HepG2 (cell line): ENCODE results near the gene RNF13. TPM values are rescaled to one million over a fixed set of nuclear protein-coding genes. Genes with fewer than 3 reads are reported as not detected.
A peak's percentile ranks its signal among the peaks of the same experiment; 100 is the strongest.

Experiments
- BRF2 ChIP-seq: sonication (generic); formaldehyde crosslinking; IDR thresholded peaks from 2 replicates; pipeline ENCODE4 v1.8.1; 2022; ENCODE audit warnings: mild to moderate bottlenecking, missing genetic modification reagents
- CC2D1A ChIP-seq: sonication (generic); formaldehyde crosslinking; IDR thresholded peaks from 2 replicates; pipeline ENCODE4 v1.8.1; 2023; ENCODE audit warnings: mild to moderate bottlenecking, missing genetic modification reagents
- DPF2 ChIP-seq: sonication (generic); formaldehyde crosslinking; IDR thresholded peaks from 2 replicates; pipeline ENCODE4 v1.4.0; 2020; ENCODE audit warnings: mild to moderate bottlenecking, low read depth, missing genetic modification reagents, borderline replicate concordance
- FLYWCH1 ChIP-seq: sonication (generic); formaldehyde crosslinking; IDR thresholded peaks from 2 replicates; pipeline ENCODE4 v1.8.1; 2023; ENCODE audit warnings: mild to moderate bottlenecking, missing genetic modification reagents
- GZF1 ChIP-seq: sonication (generic); formaldehyde crosslinking; IDR thresholded peaks from 2 replicates; pipeline ENCODE4 v1.5.1; 2020; ENCODE audit warnings: mild to moderate bottlenecking, missing genetic modification reagents
- HNRNPUL1 ChIP-seq: fragments of 200-400 bp; formaldehyde crosslinking; IDR thresholded peaks from 2 replicates; pipeline ENCODE4 v1.6.1; 2017; ENCODE audit warnings: low read depth, mild to moderate bottlenecking, low read length, moderate library complexity
- JUNB ChIP-seq: sonication (generic); formaldehyde crosslinking; IDR thresholded peaks from 2 replicates; pipeline ENCODE4 v1.8.0; 2022; ENCODE audit warnings: missing genetic modification reagents, mild to moderate bottlenecking, borderline replicate concordance
- KDM4B ChIP-seq: sonication (generic); formaldehyde crosslinking; IDR thresholded peaks from 2 replicates; pipeline ENCODE4 v1.4.0; 2020; ENCODE audit warnings: missing genetic modification reagents
- ONECUT2 ChIP-seq: sonication (generic); formaldehyde crosslinking; IDR thresholded peaks from 2 replicates; pipeline ENCODE4 v1.4.0; 2020; ENCODE audit warnings: missing genetic modification reagents
- POLR2AphosphoS5 ChIP-seq: IDR thresholded peaks from 2 replicates; pipeline ENCODE4 v1.6.1; 2012; ENCODE audit warnings: low read depth, low read length
- REST ChIP-seq, 2 experiments: IDR thresholded peaks; 2 replicates each; pipeline ENCODE4 v1.6.1; 2011 to 2012; ENCODE audit warnings: low read length in 2 of 2, borderline replicate concordance in 1 of 2, low read depth in 1 of 2, mild to moderate bottlenecking in 1 of 2, moderate library complexity in 1 of 2
- SIX4 ChIP-seq: sonication (generic); formaldehyde crosslinking; IDR thresholded peaks from 2 replicates; pipeline ENCODE4 v1.4.0; 2020; ENCODE audit warnings: missing genetic modification reagents
- SMAD9 ChIP-seq: sonication (generic); formaldehyde crosslinking; IDR thresholded peaks from 2 replicates; pipeline ENCODE4 v1.5.1; 2020; ENCODE audit warnings: mild to moderate bottlenecking, missing genetic modification reagents
- SMARCE1 ChIP-seq: fragments of 450-650 bp; IDR thresholded peaks from 2 replicates; pipeline ENCODE4 v1.6.1; 2017; ENCODE audit warnings: borderline replicate concordance
- TBP ChIP-seq: sonication (generic); formaldehyde crosslinking; IDR thresholded peaks from 2 replicates; pipeline ENCODE4 v1.5.0; 2020; ENCODE audit warnings: missing genetic modification reagents
- TBX2 ChIP-seq: sonication (generic); formaldehyde crosslinking; IDR thresholded peaks from 2 replicates; pipeline ENCODE4 v1.5.0; 2020; ENCODE audit warnings: missing genetic modification reagents, mild to moderate bottlenecking, borderline replicate concordance
- ZBTB1 ChIP-seq: sonication (generic); formaldehyde crosslinking; IDR thresholded peaks from 2 replicates; pipeline ENCODE4 v1.4.0; 2020; ENCODE audit warnings: missing genetic modification reagents, borderline replicate concordance
- ZBTB42 ChIP-seq: sonication (generic); formaldehyde crosslinking; IDR thresholded peaks from 2 replicates; pipeline ENCODE4 v1.5.0; 2020; ENCODE audit warnings: mild to moderate bottlenecking, missing genetic modification reagents
- ZBTB7A ChIP-seq: sonication (generic); formaldehyde crosslinking; IDR thresholded peaks from 2 replicates; pipeline ENCODE4 v1.8.0; 2022; ENCODE audit warnings: mild to moderate bottlenecking, missing genetic modification reagents
- ZNF292 ChIP-seq: sonication (generic); formaldehyde crosslinking; IDR thresholded peaks from 2 replicates; pipeline ENCODE4 v1.8.1; 2022; ENCODE audit warnings: mild to moderate bottlenecking, low read depth, missing genetic modification reagents, borderline replicate concordance
- ZNF510 ChIP-seq: sonication (generic); formaldehyde crosslinking; IDR thresholded peaks from 2 replicates; pipeline ENCODE4 v1.4.0; 2020; ENCODE audit warnings: low read depth, mild to moderate bottlenecking, missing genetic modification reagents
- ZNF780A ChIP-seq: sonication (generic); formaldehyde crosslinking; IDR thresholded peaks from 2 replicates; pipeline ENCODE4 v1.8.0; 2022; ENCODE audit warnings: mild to moderate bottlenecking, missing genetic modification reagents, moderate library complexity
- ZNF781 ChIP-seq: sonication (generic); formaldehyde crosslinking; IDR thresholded peaks from 2 replicates; pipeline ENCODE4 v1.5.1; 2020; ENCODE audit warnings: borderline replicate concordance, mild to moderate bottlenecking, missing genetic modification reagents; ENCODE audit errors: not compliant biosample characterization
- ZSCAN21 ChIP-seq: sonication (generic); formaldehyde crosslinking; IDR thresholded peaks from 2 replicates; pipeline ENCODE4 v1.8.0; 2022; ENCODE audit warnings: mild to moderate bottlenecking, missing genetic modification reagents, moderate library complexity, borderline replicate concordance
- polyA plus RNA-seq, 8 experiments: library from polyadenylated mRNA; depleted of rRNA in 3 of 8; stranded (reverse) in 7 of 8; unstranded in 1 of 8; fragments of >200 nt; fragmentation: Illumina TruSeq in 4 of 8; extraction: Trizol in 4 of 8; gene quantifications; 2 replicates each; pipeline versions ENCODE4 v1.2.1 to v1.2.3, GENCODE V29; 2011 to 2016; ENCODE audit warnings: low read depth in 4 of 8, missing spikeins in 1 of 8, mixed read lengths in 1 of 8; ENCODE audit not compliant: insufficient read depth in 1 of 8
- total RNA-seq, 5 experiments: library from RNA; depleted of rRNA; stranded (reverse); fragments of >200 nt; fragmentation: Illumina TruSeq; extraction: Trizol; gene quantifications; 2 replicates each; pipeline ENCODE4 v1.2.3, GENCODE V29; 2016; ENCODE audit warnings: low read depth in 1 of 5
- TF ChIP-seq, protein P1 (sequence below): sonication (generic); formaldehyde crosslinking; IDR thresholded peaks from 2 replicates; pipeline ENCODE4 v1.5.0; 2020; ENCODE audit warnings: missing genetic modification reagents

RNF13 gene
- total and polyA plus RNA-seq, 2 of the 13 experiments (the other 11 are each of a cell fraction or from before 2014, with no cell fraction given), result 39.8 to 46.0 TPM

GRCh38 chr3:149970716-149971402, 157.8 kb downstream of the RNF13 start, which contains the start of gene PFN2 (continued):
- TF ChIP-seq, protein P1, sequence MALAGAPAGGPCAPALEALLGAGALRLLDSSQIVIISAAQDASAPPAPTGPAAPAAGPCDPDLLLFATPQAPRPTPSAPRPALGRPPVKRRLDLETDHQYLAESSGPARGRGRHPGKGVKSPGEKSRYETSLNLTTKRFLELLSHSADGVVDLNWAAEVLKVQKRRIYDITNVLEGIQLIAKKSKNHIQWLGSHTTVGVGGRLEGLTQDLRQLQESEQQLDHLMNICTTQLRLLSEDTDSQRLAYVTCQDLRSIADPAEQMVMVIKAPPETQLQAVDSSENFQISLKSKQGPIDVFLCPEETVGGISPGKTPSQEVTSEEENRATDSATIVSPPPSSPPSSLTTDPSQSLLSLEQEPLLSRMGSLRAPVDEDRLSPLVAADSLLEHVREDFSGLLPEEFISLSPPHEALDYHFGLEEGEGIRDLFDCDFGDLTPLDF (CRISPR knock-in tag), result peak; percentile 78
- peak; percentile 76; the same call in 1 of the 2 replicates for TF ChIP-seq TBX2 (CRISPR knock-in tag)
- no peak for TF ChIP-seq HNRNPUL1
- TF ChIP-seq ZNF781, result no peak
- TF ChIP-seq FLYWCH1 (CRISPR knock-in tag), result 0 out of 2 replicates have a peak, but pooled peaks have one; percentile 87
- TF ChIP-seq GZF1, result peak; percentile 85; the same call in 1 of the 2 replicates
- TF ChIP-seq ZBTB42 (CRISPR knock-in tag), result no peak
- TF ChIP-seq ZBTB7A (CRISPR knock-in tag), result peak; percentile 38; the same call in 1 of the 2 replicates
- peak; percentile 62; the same call in 1 of the 2 replicates for TF ChIP-seq ZNF510 (CRISPR knock-in tag)
- no peak; the same call in 1 of the 2 replicates for TF ChIP-seq SIX4 (CRISPR knock-in tag)
- TF ChIP-seq ZNF292 (CRISPR knock-in tag), result no peak
- TF ChIP-seq REST (IDR thresholded peaks at IDR 0.05; ENCODE audit: borderline replicate concordance in 1 of 2, low read depth in 1 of 2, low read length in 2 of 2), result no peak; a peak in 1 of 4 replicates
- no peak for TF ChIP-seq CC2D1A (CRISPR knock-in tag)
- no peak for TF ChIP-seq DPF2
- TF ChIP-seq SMARCE1, result no peak
- TF ChIP-seq JUNB (CRISPR knock-in tag), result no peak; the same call in 1 of the 2 replicates
- no peak for TF ChIP-seq TBP
- TF ChIP-seq ONECUT2 (CRISPR knock-in tag), result no peak
- TF ChIP-seq POLR2AphosphoS5, result no peak; the same call in 1 of the 2 replicates
- no peak for TF ChIP-seq ZBTB1 (CRISPR knock-in tag)
- no peak; the same call in 1 of the 2 replicates for TF ChIP-seq KDM4B (CRISPR knock-in tag)
- no peak for TF ChIP-seq SMAD9 (CRISPR knock-in tag)
- TF ChIP-seq ZNF780A, result 0 out of 2 replicates have a peak, but pooled peaks have one; percentile 49
- TF ChIP-seq BRF2 (CRISPR knock-in tag), result peak; percentile 67
- peak; percentile 85 for TF ChIP-seq ZSCAN21 (CRISPR knock-in tag)
